ENCODE results near the gene CRTC1. TPM values are rescaled to one million over a fixed set of nuclear protein-coding genes. Genes with fewer than 3 reads are reported as not detected.
"Not testable (repeated sequence)": the region's sequence is repeated elsewhere in the genome, so short reads cannot be mapped to it uniquely, and the experiment has no call there.

Gene CRTC1
- polyA plus RNA-seq, 4 donors, result 16.6 to 23.1 (median 18.9) TPM

- no peak for DNase-seq (ENCODE audit: low read depth in 4 of 4, low spot score in 3 of 4)
Measured at GRCh38 chr19:18793144-18794028, 109.9 kb downstream of the CRTC1 start.

DNA sequence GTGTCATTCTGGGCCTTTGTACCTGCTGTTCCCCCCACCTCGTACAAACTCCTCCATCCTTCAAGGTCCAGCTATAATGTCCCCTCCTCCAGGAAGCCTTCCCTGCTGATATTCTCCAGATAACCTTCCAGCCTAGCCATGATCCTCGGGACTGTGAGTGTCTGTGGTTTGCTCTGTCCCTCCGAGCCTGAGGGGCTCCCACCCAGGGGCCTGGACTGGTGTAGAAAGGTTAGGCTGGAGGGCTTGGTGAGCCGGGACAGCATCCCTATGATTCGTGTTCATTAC, 110.5 kb downstream of the CRTC1 start:
- no peak for DNase-seq (ENCODE audit: low read depth in 4 of 4, low spot score in 3 of 4)

DNA sequence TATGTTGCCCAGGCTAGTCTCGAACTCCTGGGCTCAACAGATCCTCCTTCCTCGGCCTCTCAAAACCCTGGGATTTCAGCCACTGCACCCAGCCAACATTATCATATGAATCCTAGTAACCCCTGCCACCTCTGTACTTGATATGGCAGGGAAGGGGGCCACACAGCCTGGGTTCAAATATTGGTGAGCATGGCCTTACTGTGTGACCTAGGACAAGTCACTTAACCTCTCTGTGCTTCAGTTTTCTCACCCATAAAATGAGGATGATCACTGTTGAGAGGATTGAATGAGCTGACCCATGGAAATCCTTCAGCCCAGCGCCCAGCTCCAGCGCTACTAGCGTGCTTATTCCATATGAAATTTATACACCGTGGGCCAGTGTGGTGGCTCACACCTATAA, 111.2 kb downstream of the CRTC1 start:
- no peak for DNase-seq (ENCODE audit: low read depth in 4 of 4, low spot score in 3 of 4)

DNA sequence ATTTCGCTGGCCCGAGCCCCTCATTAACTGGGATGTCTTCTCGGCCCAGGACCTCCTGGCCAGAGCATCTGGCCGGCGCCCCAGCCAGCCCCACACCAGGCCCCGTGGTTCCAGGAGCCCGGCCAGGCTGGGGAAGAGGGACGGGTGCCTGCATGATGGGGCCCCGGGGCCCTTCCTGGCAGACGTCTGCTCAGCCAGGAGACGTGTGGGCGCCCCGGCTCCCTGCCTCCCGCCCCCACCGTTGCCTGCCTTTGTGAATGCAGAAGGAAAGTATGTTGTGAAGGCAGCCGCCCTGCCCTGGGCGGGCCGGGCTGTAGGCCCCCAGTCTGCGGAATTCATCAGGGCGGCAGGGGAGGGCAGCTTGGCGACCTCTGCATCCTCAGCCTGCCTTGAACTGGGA, 112.1 kb downstream of the CRTC1 start:
- no peak for DNase-seq (ENCODE audit: low read depth in 4 of 4, low spot score in 3 of 4)

GRCh38 chr19:18796239-18796638, 112.8 kb downstream of the CRTC1 start:
- DNase-seq (ENCODE audit: low read depth in 4 of 4, low spot score in 3 of 4), result no peak

GRCh38 chr19:18798384-18799352, 115.2 kb downstream of the CRTC1 start:
- DNase-seq (ENCODE audit: low read depth in 4 of 4, low spot score in 3 of 4), result no peak

- DNase-seq (ENCODE audit: low read depth in 4 of 4, low spot score in 3 of 4), result no peak
Measured at GRCh38 chr19:18799389-18799970, 116.0 kb downstream of the CRTC1 start.

GRCh38 chr19:18800079-18800478, 116.6 kb downstream of the CRTC1 start:
- no peak for DNase-seq (ENCODE audit: low read depth in 4 of 4, low spot score in 3 of 4)

DNA sequence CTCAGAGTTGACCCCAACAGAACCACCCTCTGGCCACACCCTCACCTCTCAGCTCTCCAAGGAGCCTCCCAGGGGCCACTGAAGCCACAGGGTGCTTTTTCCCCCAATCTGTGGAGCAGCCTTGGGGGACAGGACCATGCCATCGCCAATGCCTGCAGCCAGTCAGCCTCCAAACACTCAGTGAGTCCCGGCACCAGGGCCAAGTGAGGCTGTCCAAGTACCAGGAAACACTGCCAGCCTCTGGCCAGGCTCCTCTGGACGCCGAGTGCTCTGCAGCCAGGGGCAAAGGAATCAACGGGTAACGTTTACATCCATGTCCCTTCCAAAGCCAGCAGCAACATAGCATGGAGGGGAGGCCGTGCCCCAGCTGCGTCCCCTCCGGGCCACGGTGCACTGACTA, 117.2 kb downstream of the CRTC1 start:
- no peak for DNase-seq (ENCODE audit: low read depth in 4 of 4, low spot score in 3 of 4)

- DNase-seq (ENCODE audit: low read depth in 4 of 4, low spot score in 3 of 4), result no peak
Measured at GRCh38 chr19:18802354-18802753, 118.9 kb downstream of the CRTC1 start.

- DNase-seq (ENCODE audit: low read depth in 4 of 4, low spot score in 3 of 4), result no peak
Measured at GRCh38 chr19:18803550-18804138, 120.2 kb downstream of the CRTC1 start.

GRCh38 chr19:18804139-18804601, 120.7 kb downstream of the CRTC1 start:
- no peak for DNase-seq (ENCODE audit: low read depth in 4 of 4, low spot score in 3 of 4)

DNA sequence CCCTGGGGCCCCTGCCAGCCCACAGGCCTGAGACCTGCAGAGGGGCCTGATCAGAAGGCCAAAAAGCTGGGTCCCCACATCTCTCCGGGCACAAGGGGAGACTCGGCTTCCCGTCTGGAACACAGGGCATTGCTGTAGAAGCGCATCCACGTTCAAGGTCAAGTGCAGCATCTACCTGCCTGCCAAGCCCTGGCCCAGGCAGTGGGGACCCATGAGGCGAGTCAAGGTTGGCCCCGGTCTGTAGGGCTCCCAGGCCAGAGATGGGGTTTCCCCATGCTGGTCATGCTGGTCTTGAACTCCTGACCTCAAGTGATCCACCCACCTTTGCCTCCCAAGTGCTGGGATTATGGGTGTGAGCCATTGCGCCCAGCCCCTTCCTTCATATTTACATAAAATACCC, 121.2 kb downstream of the CRTC1 start:
- DNase-seq (ENCODE audit: low read depth in 4 of 4, low spot score in 3 of 4), result no peak

- no peak for DNase-seq (ENCODE audit: low read depth in 4 of 4, low spot score in 3 of 4)
Measured at GRCh38 chr19:18807861-18808331, 124.4 kb downstream of the CRTC1 start.

GRCh38 chr19:18809149-18809868, 125.8 kb downstream of the CRTC1 start:
- DNase-seq (ENCODE audit: low read depth in 4 of 4, low spot score in 3 of 4), result no peak

DNA sequence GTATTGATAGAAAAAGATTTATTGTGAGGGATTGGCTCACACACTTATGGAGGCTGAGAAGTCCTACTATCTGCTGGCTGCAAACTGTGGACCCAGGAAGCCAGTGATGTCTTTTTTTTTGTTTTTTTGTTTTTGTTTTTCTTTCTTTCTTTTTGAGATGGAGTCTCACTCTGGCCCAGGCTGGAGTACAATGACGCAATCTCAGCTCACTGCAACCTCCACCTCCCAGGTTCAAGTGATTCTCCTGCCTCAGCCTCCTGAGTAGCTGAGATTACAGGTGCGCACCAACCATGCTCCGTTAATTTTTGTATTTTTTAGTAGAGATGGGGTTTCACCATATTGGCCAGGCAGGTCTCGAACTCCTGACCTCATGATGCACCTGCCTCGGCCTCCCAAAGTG, 128.2 kb downstream of the CRTC1 start:
- DNase-seq (ENCODE audit: low read depth in 4 of 4, low spot score in 3 of 4), result not testable (repeated sequence)

- DNase-seq (ENCODE audit: low read depth in 4 of 4, low spot score in 3 of 4), result no peak
Measured at GRCh38 chr19:18814063-18814462, 130.6 kb downstream of the CRTC1 start.

GRCh38 chr19:18815673-18816072, 132.2 kb downstream of the CRTC1 start:
- DNase-seq (ENCODE audit: low read depth in 4 of 4, low spot score in 3 of 4), result no peak

DNA sequence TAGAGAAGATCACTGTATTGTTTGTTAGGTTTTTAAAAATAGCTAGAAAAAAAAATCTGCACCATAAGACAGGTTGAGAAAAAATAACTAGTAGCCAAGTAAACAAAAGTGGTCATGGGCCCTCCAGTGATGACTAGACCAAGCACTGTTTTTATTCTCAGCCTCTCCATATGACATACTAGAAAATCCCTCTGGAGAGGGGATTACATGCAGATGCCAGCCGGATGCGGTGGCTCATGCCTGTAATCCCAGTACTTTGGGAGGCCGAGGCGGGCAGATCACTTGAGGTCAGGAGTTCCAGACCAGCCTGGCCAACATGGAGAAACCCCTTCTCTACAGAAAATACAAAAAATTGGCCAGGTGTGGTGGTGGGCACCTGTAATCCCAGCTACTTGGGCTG, 133.2 kb downstream of the CRTC1 start:
- DNase-seq (ENCODE audit: low read depth in 4 of 4, low spot score in 3 of 4), result not testable (repeated sequence)

DNA sequence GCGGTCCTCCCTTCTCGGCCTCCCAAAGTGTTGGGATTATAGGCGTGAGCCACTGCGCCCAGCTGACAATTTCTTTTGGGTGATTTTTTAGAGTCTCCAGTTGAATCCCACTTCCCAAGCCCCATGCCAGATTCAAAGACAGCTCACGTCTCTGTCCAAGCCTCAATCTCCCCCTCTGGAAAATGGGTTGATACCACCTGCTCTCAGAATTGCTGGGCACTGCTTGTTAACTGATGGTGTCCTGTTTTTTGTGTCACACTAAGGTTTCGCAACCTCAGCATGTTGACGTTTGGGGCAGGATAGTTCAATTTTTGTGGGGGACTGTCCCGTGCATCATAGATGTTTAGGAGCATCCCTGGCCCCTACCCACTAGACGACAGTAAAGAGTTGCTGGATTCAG, 134.1 kb downstream of the CRTC1 start:
- no peak for DNase-seq (ENCODE audit: low read depth in 4 of 4, low spot score in 3 of 4)

Measured in right renal pelvis (tissue), 4 donors.